SU-DHL-6 (cell line): ENCODE data around the gene VCAN.

Experiments used
- CTCF ChIP-seq: fragments of 200-600 bp; sonication (generic); IDR thresholded peaks from one replicate; pipeline ENCODE4 v1.5.1; 2017; ENCODE audit warnings: antibody characterized with exemption, mild to moderate bottlenecking, low read length, moderate library complexity; ENCODE audit not compliant: insufficient read depth, poor library complexity, severe bottlenecking
- EZH2phosphoT487 ChIP-seq: fragments of 200-600 bp; sonication (generic), shearing (Covaris generic); conservative IDR thresholded peaks from 2 replicates; pipeline ENCODE4 v1.6.1; 2018; ENCODE audit warnings: mild to moderate bottlenecking, antibody characterized with exemption, low read length, moderate library complexity, mixed read lengths

GRCh38 chr5:83549674-83550073 is 78.1 kb downstream of the VCAN start:
- TF ChIP-seq CTCF (no peak), EZH2phosphoT487 (no peak)
